Suprapubic skin (tissue), 4 donors: ENCODE results near the gene GNAQ. TPM values are rescaled to one million over a fixed set of nuclear protein-coding genes. Genes with fewer than 3 reads are reported as not detected.
A peak's percentile ranks its signal among the peaks of the same experiment; 100 is the strongest.

ENCODE experiments used
- DNase-seq, 2 donors: peaks; one replicate each; pipeline ENCODE4 v3.0.0-alpha.2; 2019; ENCODE audit warnings: low spot score in 2 of 2
- H3K27ac ChIP-seq: fragments of 200-600 bp; sonication (generic); one replicate; pipeline ENCODE4 v1.5.1; 2019
- H3K27me3 ChIP-seq: fragments of 200-600 bp; sonication (generic); one replicate; pipeline ENCODE4 v1.5.1; 2019
- H3K36me3 ChIP-seq: fragments of 200-600 bp; sonication (generic); one replicate; pipeline ENCODE4 v1.5.1; 2019
- H3K4me1 ChIP-seq: fragments of 200-600 bp; sonication (generic); one replicate; pipeline ENCODE4 v1.5.1; 2019
- H3K4me3 ChIP-seq: fragments of 200-600 bp; sonication (generic); one replicate; pipeline ENCODE4 v1.5.1; 2019; ENCODE audit warnings: mild to moderate bottlenecking
- H3K9me3 ChIP-seq: fragments of 200-600 bp; sonication (generic); one replicate; pipeline ENCODE4 v1.5.1; 2019
- CTCF ChIP-seq, 2 donors: fragments of 200-600 bp in 1 of 2; fragments of 450-650 bp in 1 of 2; sonication (generic) in 1 of 2; IDR thresholded peaks; one replicate each; pipeline ENCODE4 v1.5.1; 2016 to 2019; ENCODE audit warnings: antibody characterized with exemption in 2 of 2, mild to moderate bottlenecking in 1 of 2, moderate library complexity in 1 of 2
- EP300 ChIP-seq: sonication (generic); formaldehyde crosslinking; IDR thresholded peaks from one replicate; pipeline ENCODE4 v1.6.1; 2017; ENCODE audit warnings: antibody characterized with exemption
- POLR2A ChIP-seq, 2 donors: fragments of 450-650 bp; IDR thresholded peaks; one replicate each; pipeline ENCODE4 v1.6.1; 2017; ENCODE audit warnings: antibody characterized with exemption in 2 of 2, mild to moderate bottlenecking in 2 of 2, moderate library complexity in 2 of 2
- POLR2AphosphoS5 ChIP-seq, 3 donors: sonication (generic); formaldehyde crosslinking; IDR thresholded peaks; one replicate each; pipeline ENCODE4 v1.6.1; 2017; ENCODE audit warnings: antibody characterized with exemption in 3 of 3
- WGBS: methylation state at CpG from one replicate; pipeline ENCODE4 v1.1.5; 2018; 5-methylcytosine and 5-hydroxymethylcytosine counted together
- total RNA-seq, 4 donors: library from RNA; depleted of rRNA; stranded (reverse); fragments of >200 nt; gene quantifications; one replicate each; pipeline ENCODE4 v1.1.0, GENCODE V29; 2016

GNAQ gene
- total RNA-seq, 4 donors from 2014 or later = 16.0 to 29.0 (median 17.7) TPM

- Histone ChIP-seq H3K4me1 (peaks cover 44% of the 10 kb centered on the region), H3K27ac (no peak overlapping the region), H3K36me3 (no peaks in the 10 kb centered on the region), H3K4me3 (no peak overlapping the region), H3K9me3 (no peaks in the 10 kb centered on the region), H3K27me3 (no peaks in the 10 kb centered on the region)
- no peak for TF ChIP-seq POLR2AphosphoS5 (IDR thresholded peaks at IDR 0.05)
- TF ChIP-seq POLR2A (IDR thresholded peaks at IDR 0.05) = no peak
- no peak for TF ChIP-seq EP300
- DNase-seq = no peak
- 13% methylated on average over 2 of the region's 2 CpGs for WGBS
These were observed 50.3 kb downstream of the GNAQ start for GRCh38 chr9:77981332-77981731.

GRCh38 chr9:77980622-77981021 lies 51.0 kb downstream of the GNAQ start:
- Histone ChIP-seq H3K9me3 (no peaks in the 10 kb centered on the region), H3K27ac (no peak overlapping the region), H3K27me3 (no peaks in the 10 kb centered on the region), H3K36me3 (no peaks in the 10 kb centered on the region), H3K4me3 (no peak overlapping the region), H3K4me1 (peaks cover 44% of the 10 kb centered on the region)
- TF ChIP-seq POLR2AphosphoS5 (IDR thresholded peaks at IDR 0.05) (no peak), EP300 (no peak), POLR2A (IDR thresholded peaks at IDR 0.05) (no peak), CTCF (IDR thresholded peaks at IDR 0.05) (no peak)
- no peak for DNase-seq

- WGBS = 61% methylated on average over 3 of the region's 3 CpGs
- Histone ChIP-seq H3K9me3 (no peaks in the 10 kb centered on the region), H3K36me3 (no peaks in the 10 kb centered on the region), H3K4me3 (no peak overlapping the region), H3K4me1 (peaks cover 44% of the 10 kb centered on the region), H3K27me3 (no peaks in the 10 kb centered on the region), H3K27ac (no peak overlapping the region)
- no peak for DNase-seq
- TF ChIP-seq CTCF (IDR thresholded peaks at IDR 0.05) (no peak), POLR2A (IDR thresholded peaks at IDR 0.05) (no peak), POLR2AphosphoS5 (IDR thresholded peaks at IDR 0.05) (no peak), EP300 (no peak)
These were observed 53.4 kb downstream of the GNAQ start for GRCh38 chr9:77978086-77978781.

GRCh38 chr9:77977210-77977611 lies 54.4 kb downstream of the GNAQ start:
- Histone ChIP-seq H3K4me3 (no peak overlapping the region), H3K27ac (no peak overlapping the region), H3K36me3 (no peaks in the 10 kb centered on the region), H3K27me3 (no peaks in the 10 kb centered on the region), H3K4me1 (peaks cover 38% of the 10 kb centered on the region), H3K9me3 (no peaks in the 10 kb centered on the region)
- 56% methylated on average over 4 of the region's 4 CpGs for WGBS
- TF ChIP-seq POLR2AphosphoS5 (IDR thresholded peaks at IDR 0.05) = peak in 1 of 3 donors; percentile 13
- TF ChIP-seq CTCF (IDR thresholded peaks at IDR 0.05) = peak; percentile 3 to 20
- no peak for TF ChIP-seq POLR2A (IDR thresholded peaks at IDR 0.05)
- DNase-seq = peak in 1 of 2 donors; percentile 71

- H3K27ac ChIP-seq = no peak overlapping the region
- H3K4me3 ChIP-seq = no peak overlapping the region
- peaks cover 24% of the 10 kb centered on the region for H3K4me1 ChIP-seq
- no peak for DNase-seq
- no peaks in the 10 kb centered on the region for H3K36me3 ChIP-seq
- H3K27me3 ChIP-seq = no peaks in the 10 kb centered on the region
- no peaks in the 10 kb centered on the region for H3K9me3 ChIP-seq
- no peak for TF ChIP-seq EP300
- no peak for TF ChIP-seq CTCF (IDR thresholded peaks at IDR 0.05)
- no peak for TF ChIP-seq POLR2A (IDR thresholded peaks at IDR 0.05)
- TF ChIP-seq POLR2AphosphoS5 (IDR thresholded peaks at IDR 0.05) = no peak
- 98% methylated on average over 5 of the region's 5 CpGs for WGBS
These were observed 55.8 kb downstream of the GNAQ start for GRCh38 chr9:77975806-77976205.
